IMR-90 (cell line): ENCODE data around the gene DBT.

Source experiments
- CEBPB ChIP-seq: IDR thresholded peaks from 2 replicates; pipeline ENCODE4 v1.6.1; 2012; ENCODE audit warnings: low read depth, low read length, improper control_type of control experiment
- MXI1 ChIP-seq: IDR thresholded peaks from 2 replicates; pipeline ENCODE4 v1.6.1; 2012; ENCODE audit warnings: low read depth, mild to moderate bottlenecking, low read length, moderate library complexity, borderline replicate concordance
- NFE2L2 ChIP-seq: fragments of 150-350 bp; IDR thresholded peaks from 2 replicates; pipeline ENCODE4 v1.6.1; 2016; ENCODE audit warnings: low read depth, mild to moderate bottlenecking, low read length
- RCOR1 ChIP-seq: IDR thresholded peaks from 2 replicates; pipeline ENCODE4 v1.6.1; 2012; ENCODE audit warnings: mild to moderate bottlenecking, low read length, improper control_type of control experiment; ENCODE audit not compliant: insufficient replicate concordance
- TF ChIP-seq, protein P1 (sequence below): conservative IDR thresholded peaks from 2 replicates; pipeline ENCODE4 v1.5.1; 2012; ENCODE audit warnings: mild to moderate bottlenecking, low read depth, low read length, improper control_type of control experiment

DNA sequence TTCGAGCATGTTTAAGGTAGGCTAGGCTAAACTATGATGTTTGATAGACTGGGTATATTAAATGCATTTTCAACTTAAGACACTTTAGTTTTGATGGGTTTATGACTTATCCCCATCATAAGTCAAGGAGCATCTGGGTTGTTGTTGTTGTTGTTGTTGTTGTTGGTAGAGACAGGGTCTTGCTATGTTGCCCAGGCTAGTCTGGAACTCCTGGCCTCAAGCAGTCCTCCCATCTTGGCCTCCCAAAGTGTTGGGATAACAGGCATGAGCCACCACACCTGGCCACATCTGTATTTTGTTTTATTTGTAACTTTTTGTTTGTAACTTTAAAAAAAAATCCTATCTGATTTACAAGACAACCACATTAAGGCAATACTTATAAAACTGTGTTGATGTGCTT, 17.5 kb downstream of the DBT start:
- TF ChIP-seq, protein P1, sequence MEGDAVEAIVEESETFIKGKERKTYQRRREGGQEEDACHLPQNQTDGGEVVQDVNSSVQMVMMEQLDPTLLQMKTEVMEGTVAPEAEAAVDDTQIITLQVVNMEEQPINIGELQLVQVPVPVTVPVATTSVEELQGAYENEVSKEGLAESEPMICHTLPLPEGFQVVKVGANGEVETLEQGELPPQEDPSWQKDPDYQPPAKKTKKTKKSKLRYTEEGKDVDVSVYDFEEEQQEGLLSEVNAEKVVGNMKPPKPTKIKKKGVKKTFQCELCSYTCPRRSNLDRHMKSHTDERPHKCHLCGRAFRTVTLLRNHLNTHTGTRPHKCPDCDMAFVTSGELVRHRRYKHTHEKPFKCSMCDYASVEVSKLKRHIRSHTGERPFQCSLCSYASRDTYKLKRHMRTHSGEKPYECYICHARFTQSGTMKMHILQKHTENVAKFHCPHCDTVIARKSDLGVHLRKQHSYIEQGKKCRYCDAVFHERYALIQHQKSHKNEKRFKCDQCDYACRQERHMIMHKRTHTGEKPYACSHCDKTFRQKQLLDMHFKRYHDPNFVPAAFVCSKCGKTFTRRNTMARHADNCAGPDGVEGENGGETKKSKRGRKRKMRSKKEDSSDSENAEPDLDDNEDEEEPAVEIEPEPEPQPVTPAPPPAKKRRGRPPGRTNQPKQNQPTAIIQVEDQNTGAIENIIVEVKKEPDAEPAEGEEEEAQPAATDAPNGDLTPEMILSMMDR, result no peak
- TF ChIP-seq NFE2L2 (no peak), CEBPB (no peak), MXI1 (no peak), RCOR1 (no peak)
